GM12873 (cell line): ENCODE results near the gene SAMD4A.

Source experiments
- TF ChIP-seq, protein P1 (sequence below): IDR thresholded peaks from 2 replicates; pipeline ENCODE4 v1.5.1; 2012; ENCODE audit warnings: low read depth, mild to moderate bottlenecking, moderate library complexity, low read length, control low read depth; ENCODE audit not compliant: insufficient read depth; ENCODE audit errors: missing control alignments

SAMD4A gene

DNA sequence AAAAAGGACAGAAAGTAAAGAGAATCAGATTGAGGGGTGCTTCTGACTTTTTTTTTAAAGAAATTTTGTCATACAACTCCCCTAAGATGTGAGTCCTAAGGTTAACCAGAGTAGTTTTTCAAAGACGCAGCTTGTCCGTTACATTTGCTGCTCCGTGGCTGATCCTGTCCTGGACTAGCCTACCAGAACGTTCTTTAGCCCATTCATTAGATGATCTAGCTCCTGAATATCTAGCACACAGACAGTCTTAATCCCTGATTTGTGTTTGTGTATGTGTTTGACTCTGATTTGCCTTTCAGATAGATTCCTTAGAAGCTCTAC lies 60.3 kb downstream of the SAMD4A start:
- TF ChIP-seq, protein P1, sequence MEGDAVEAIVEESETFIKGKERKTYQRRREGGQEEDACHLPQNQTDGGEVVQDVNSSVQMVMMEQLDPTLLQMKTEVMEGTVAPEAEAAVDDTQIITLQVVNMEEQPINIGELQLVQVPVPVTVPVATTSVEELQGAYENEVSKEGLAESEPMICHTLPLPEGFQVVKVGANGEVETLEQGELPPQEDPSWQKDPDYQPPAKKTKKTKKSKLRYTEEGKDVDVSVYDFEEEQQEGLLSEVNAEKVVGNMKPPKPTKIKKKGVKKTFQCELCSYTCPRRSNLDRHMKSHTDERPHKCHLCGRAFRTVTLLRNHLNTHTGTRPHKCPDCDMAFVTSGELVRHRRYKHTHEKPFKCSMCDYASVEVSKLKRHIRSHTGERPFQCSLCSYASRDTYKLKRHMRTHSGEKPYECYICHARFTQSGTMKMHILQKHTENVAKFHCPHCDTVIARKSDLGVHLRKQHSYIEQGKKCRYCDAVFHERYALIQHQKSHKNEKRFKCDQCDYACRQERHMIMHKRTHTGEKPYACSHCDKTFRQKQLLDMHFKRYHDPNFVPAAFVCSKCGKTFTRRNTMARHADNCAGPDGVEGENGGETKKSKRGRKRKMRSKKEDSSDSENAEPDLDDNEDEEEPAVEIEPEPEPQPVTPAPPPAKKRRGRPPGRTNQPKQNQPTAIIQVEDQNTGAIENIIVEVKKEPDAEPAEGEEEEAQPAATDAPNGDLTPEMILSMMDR, result no peak

DNA sequence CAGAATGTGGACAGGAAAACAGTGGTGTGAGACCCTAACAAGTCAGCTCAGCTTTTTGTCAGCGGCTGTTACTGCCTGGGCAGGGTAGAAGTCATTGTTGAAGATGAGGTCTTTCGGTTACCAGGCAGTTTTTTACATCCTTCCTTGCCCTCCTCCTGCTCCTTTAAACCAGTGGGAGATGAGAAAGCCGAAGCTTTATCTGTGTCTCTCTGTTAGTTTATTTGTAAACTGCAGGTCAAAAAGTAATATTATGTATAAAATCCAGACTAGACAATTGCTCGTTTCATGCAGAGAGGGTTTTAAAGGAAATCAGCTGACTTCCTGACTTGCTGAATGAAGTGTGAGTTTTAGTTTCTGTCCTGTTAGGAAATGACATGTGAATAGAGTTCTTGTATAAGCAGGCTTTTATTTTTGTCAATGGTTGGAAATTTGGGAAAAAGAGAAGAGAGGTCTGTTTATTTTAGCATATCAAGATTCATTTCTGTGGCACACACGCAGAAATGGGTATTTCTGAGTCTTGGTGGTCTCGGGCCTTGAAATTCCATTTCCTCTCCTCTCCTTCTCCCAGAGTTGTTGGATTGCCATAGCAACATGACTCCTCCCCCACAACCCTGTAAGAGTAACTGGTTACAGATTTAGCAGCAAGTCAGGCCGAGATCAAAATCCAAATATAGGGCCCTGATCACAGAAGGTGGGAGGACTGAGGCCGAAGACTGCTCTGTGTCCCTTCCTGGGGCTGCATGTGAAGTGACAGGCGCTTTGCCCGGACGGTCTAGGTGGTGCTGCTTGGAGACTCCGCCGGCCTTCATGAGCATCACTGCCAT lies 60.8 kb downstream of the SAMD4A start:
- TF ChIP-seq, protein P1, result no peak

DNA sequence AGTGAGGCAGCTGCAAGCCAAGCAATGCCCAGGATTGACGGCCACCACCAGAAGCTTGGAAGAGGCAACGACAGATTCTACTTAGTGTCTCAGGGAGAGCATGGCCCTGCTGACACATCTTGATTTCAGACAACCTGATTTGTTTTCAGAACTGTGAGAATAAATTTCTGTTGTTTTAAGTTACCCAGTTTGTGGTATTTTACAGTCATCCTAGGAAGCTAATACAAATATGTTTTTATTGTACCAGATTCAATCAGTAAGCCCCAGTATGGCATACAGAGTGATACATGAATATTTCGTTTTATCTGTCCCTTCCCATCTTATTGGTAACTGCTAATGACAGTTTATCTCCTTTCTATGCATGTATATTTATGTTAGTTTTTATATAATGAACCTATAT lies 62.3 kb downstream of the SAMD4A start:
- TF ChIP-seq, protein P1, result no peak

DNA sequence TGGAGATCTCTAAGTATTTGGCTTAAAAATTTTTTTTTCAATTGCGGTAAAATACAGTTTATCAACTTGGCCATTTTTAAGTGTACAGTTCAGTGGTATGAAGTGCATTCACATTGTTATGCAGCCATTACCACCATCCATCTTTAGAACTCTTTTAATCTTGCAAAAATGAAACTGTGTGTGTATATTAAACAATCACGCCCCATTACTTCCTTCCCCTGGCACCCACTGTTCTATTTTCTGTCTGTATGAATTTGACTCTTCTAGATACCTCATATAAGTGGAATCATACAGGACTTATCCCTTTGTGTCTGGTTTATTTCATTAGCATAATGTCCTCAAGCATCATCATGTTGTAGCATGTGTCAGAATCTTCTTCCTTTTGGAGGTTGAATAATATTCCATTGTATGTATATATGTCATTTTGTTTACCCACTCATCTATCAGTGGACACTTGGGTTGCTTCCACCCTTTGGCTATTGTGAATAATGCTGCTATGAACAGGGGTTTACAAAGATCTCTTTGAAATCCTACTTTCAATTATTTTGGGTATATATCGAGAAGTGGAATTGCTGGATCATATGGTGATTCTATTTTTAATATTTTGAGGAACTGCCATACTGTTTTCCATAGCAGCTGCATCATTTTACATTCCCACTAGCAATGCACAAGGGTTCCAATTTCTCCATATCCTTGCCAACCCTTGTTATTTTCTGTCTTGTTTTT lies 62.9 kb downstream of the SAMD4A start:
- TF ChIP-seq, protein P1, result no peak

DNA sequence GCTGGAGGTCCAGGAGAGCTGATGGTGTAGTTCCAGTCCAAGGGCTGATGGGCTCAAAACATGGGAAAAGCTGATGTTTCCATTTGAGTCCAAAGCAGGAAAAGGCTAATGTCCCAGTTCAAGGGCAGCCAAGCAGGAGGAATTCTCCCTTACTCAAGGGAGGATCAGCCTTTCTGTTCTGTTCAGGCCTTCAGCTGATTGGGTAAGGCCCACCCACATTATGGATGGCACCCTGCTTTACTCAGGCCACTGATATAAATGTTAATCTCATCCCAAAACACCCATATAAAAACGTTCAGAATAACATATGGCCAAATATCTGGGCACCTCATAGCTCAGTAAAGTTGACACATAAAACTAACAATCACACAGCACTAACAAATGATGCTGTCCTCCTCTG lies 64.1 kb downstream of the SAMD4A start:
- TF ChIP-seq, protein P1, result no peak

DNA sequence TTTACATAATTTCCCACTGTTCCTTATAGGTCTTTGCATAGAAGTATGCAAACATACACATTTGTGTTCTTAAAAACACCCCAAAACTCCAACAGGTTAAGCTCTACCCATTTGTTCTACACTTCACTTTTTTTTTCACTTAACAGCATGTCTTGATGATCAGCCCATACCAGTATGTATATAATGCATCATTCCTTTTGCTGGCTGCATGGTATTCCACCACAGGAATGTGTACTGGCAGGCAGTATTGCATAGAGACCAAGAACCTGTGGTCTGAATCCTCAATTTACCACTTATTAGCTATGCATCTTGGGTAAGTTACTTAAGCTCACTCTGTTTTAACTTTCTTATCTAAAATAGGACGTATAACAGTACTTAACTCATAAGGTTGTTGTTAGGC lies 65.5 kb downstream of the SAMD4A start:
- TF ChIP-seq, protein P1, result no peak

DNA sequence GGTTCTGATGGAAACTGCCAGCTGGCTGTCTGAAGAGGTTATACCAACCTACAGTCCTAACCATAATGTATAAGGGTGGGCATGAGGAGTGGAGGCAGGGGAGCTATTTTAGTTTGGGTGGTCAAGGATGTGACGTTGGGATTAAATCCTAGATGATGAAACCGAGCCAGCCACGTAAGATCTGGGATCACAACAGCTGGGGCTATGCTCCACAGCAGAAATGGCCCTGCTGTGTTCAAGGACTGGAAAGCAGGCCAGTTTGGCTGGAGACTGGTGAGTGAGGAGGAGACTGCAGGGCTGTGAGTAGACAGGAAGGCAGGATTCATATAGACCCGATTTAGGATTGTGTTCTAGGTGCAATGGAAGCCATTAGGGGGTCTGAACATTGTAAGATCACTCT lies 66.1 kb downstream of the SAMD4A start:
- TF ChIP-seq, protein P1, result no peak
